SK-N-SH (cell line): ENCODE measurements around the gene HELT. TPM values are rescaled to one million over a fixed set of nuclear protein-coding genes. Genes with fewer than 3 reads are reported as not detected.

ENCODE experiments used
- CTCF ChIA-PET: fragments of 300-600, 350-600 bp; formaldehyde crosslinking; extraction: SDS; loops from one replicate; lab custom pipeline; 2021; lab: Yijun Ruan, JAX
- POLR2A ChIA-PET: fragments of 350-600 bp; sonication (Branson Sonifier 250); formaldehyde crosslinking; extraction: SDS; loops from one replicate; lab custom pipeline; 2020; ENCODE audit warnings: antibody characterized with exemption, inconsistent platforms; lab: Yijun Ruan, JAX
- DNase-seq: peaks from one replicate; pipeline ENCODE4 v3.0.0; 2012
- H2AFZ ChIP-seq: fragments of 200-600 bp; sonication (generic); 2 replicates; pipeline ENCODE4 v1.8.1; 2016; ENCODE audit warnings: antibody characterized with exemption, mild to moderate bottlenecking, low read depth
- H3F3A ChIP-seq: fragments of 200-600 bp; sonication (generic); replicated peaks from 2 replicates; pipeline ENCODE3; 2016; ENCODE audit warnings: antibody characterized with exemption, mild to moderate bottlenecking; ENCODE audit not compliant: insufficient read depth
- H3K27ac ChIP-seq, 2 experiments: fragments of 200-500 bp in 1 of 2; fragments of 200-600 bp in 1 of 2; sonication (Bioruptor generic) in 1 of 2; sonication (generic), shearing (Covaris generic) in 1 of 2; 2 replicates each; pipeline versions ENCODE4 v1.5.1 to v1.6.1; 2014 to 2016; ENCODE audit warnings: low read depth in 2 of 2, inconsistent platforms in 1 of 2, low read length in 1 of 2, mild to moderate bottlenecking in 1 of 2, mixed read lengths in 1 of 2
- H3K27me3 ChIP-seq: fragments of 200-600 bp; sonication (generic), shearing (Covaris generic); 2 replicates; pipeline ENCODE4 v1.6.1; 2016; ENCODE audit warnings: mixed run types; ENCODE audit not compliant: insufficient read depth
- H3K36me3 ChIP-seq, 2 experiments: fragments of 200-500 bp in 1 of 2; fragments of 200-600 bp in 1 of 2; sonication (Bioruptor generic) in 1 of 2; sonication (generic) in 1 of 2; replicated peaks in 1 of 2; 2 replicates each; pipeline versions ENCODE3 to v1.5.1; 2014 to 2016; ENCODE audit warnings: low read length in 1 of 2, mild to moderate bottlenecking in 1 of 2; ENCODE audit not compliant: insufficient read depth in 2 of 2, control insufficient read depth in 1 of 2
- H3K4me1 ChIP-seq, 2 experiments: fragments of 200-500 bp in 1 of 2; fragments of 200-600 bp in 1 of 2; sonication (Bioruptor generic) in 1 of 2; sonication (generic), shearing (Covaris generic) in 1 of 2; 2 replicates each; pipeline versions ENCODE4 v1.5.1 to v1.6.1; 2014 to 2016; ENCODE audit warnings: low read depth in 1 of 2, low read length in 1 of 2, mixed run types in 1 of 2; ENCODE audit not compliant: insufficient read depth in 2 of 2, control insufficient read depth in 1 of 2
- H3K4me2 ChIP-seq: fragments of 200-600 bp; sonication (generic), shearing (Covaris generic); 2 replicates; pipeline ENCODE4 v1.6.1; 2017; ENCODE audit warnings: mixed run types
- H3K4me3 ChIP-seq, 2 experiments: fragments of 200-500 bp in 1 of 2; fragments of 200-600 bp in 1 of 2; sonication (Bioruptor generic) in 1 of 2; sonication (generic), shearing (Covaris generic) in 1 of 2; 2 replicates each; pipeline versions ENCODE4 v1.5.1 to v1.8.1; 2014 to 2016; ENCODE audit warnings: low read depth in 2 of 2, inconsistent platforms in 1 of 2, low read length in 1 of 2, mild to moderate bottlenecking in 1 of 2, mixed read lengths in 1 of 2, moderate library complexity in 1 of 2
- H3K79me2 ChIP-seq: fragments of 200-600 bp; sonication (generic); 2 replicates; pipeline ENCODE4 v1.8.1; 2017; ENCODE audit warnings: mild to moderate bottlenecking; ENCODE audit not compliant: insufficient read depth
- H3K9ac ChIP-seq: fragments of 200-600 bp; sonication (generic); 2 replicates; pipeline ENCODE4 v1.6.1; 2017; ENCODE audit warnings: mixed run types
- H3K9me2 ChIP-seq: fragments of 200-600 bp; sonication (generic); 2 replicates; pipeline ENCODE4 v1.6.1; 2017; ENCODE audit warnings: mixed run types
- H3K9me3 ChIP-seq: fragments of 200-600 bp; sonication (generic); 2 replicates; pipeline ENCODE4 v1.6.1; 2017; ENCODE audit warnings: mixed run types, mild to moderate bottlenecking, moderate library complexity
- H4K20me1 ChIP-seq: fragments of 200-600 bp; sonication (generic); 2 replicates; pipeline ENCODE4 v1.6.1; 2017; ENCODE audit warnings: mild to moderate bottlenecking, mixed run types; ENCODE audit not compliant: insufficient read depth
- CHD2 ChIP-seq: fragments of 150-350 bp; IDR thresholded peaks from 2 replicates; pipeline ENCODE4 v1.6.1; 2018; ENCODE audit warnings: low read length; ENCODE audit not compliant: partially characterized antibody
- EP300 ChIP-seq, 2 experiments: IDR thresholded peaks; 2 replicates each; pipeline versions ENCODE4 v1.4.0 to v1.6.1; 2012; ENCODE audit warnings: borderline replicate concordance in 1 of 2, low read depth in 1 of 2, low read length in 1 of 2
- EZH2phosphoT487 ChIP-seq: fragments of 200-600 bp; sonication (generic); IDR thresholded peaks from 2 replicates; pipeline ENCODE4 v1.6.1; 2017; ENCODE audit warnings: low read depth, mixed run types, mild to moderate bottlenecking, antibody characterized with exemption, moderate library complexity, borderline replicate concordance
- FOSL2 ChIP-seq: IDR thresholded peaks from 2 replicates; pipeline ENCODE4 v1.4.0; 2012; ENCODE audit warnings: low read depth, mild to moderate bottlenecking, moderate library complexity, borderline replicate concordance
- FOXM1 ChIP-seq: IDR thresholded peaks from 2 replicates; pipeline ENCODE4 v1.4.0; 2012; ENCODE audit warnings: low read depth, mild to moderate bottlenecking
- GABPA ChIP-seq: IDR thresholded peaks from 2 replicates; pipeline ENCODE4 v1.4.0; 2012; ENCODE audit warnings: low read depth, mild to moderate bottlenecking
- JUND ChIP-seq: IDR thresholded peaks from 2 replicates; pipeline ENCODE4 v1.4.0; 2012
- MAX ChIP-seq: IDR thresholded peaks from 2 replicates; pipeline ENCODE4 v1.4.0; 2012; ENCODE audit warnings: low read depth
- MEF2A ChIP-seq: IDR thresholded peaks from 2 replicates; pipeline ENCODE4 v1.4.0; 2012; ENCODE audit warnings: low read depth, borderline replicate concordance
- NRF1 ChIP-seq: IDR thresholded peaks from 2 replicates; pipeline ENCODE4 v1.6.1; 2012; ENCODE audit warnings: low read depth, mild to moderate bottlenecking, low read length
- POLR2AphosphoS5 ChIP-seq: IDR thresholded peaks from 2 replicates; pipeline ENCODE4 v1.6.1; 2012; ENCODE audit warnings: low read depth, low read length
- RFX5 ChIP-seq: IDR thresholded peaks from 2 replicates; pipeline ENCODE4 v1.6.1; 2012; ENCODE audit warnings: mild to moderate bottlenecking, improper control_type of control experiment, low read length
- SMC3 ChIP-seq: IDR thresholded peaks from 2 replicates; pipeline ENCODE4 v1.6.1; 2012; ENCODE audit warnings: low read depth, low read length, improper control_type of control experiment
- TAF1 ChIP-seq: IDR thresholded peaks from 2 replicates; pipeline ENCODE4 v1.6.1; 2012; ENCODE audit warnings: low read depth, mild to moderate bottlenecking, low read length, moderate library complexity, borderline replicate concordance
- YY1 ChIP-seq: IDR thresholded peaks from 2 replicates; pipeline ENCODE4 v1.4.0; 2012; ENCODE audit warnings: low read depth, mild to moderate bottlenecking
- WGBS: methylation state at CpG from one replicate; pipeline ENCODE4 v1.1.6; 2017; ENCODE audit warnings: low lambda C conversion rate; 5-methylcytosine and 5-hydroxymethylcytosine counted together
- polyA plus RNA-seq, 3 experiments: library from polyadenylated mRNA; depleted of rRNA; stranded (reverse); fragments of >200 nt; gene quantifications; 2 replicates each; pipeline ENCODE4 v1.2.3, GENCODE V29; 2012
- TF ChIP-seq, protein P1 (sequence below): IDR thresholded peaks from 2 replicates; pipeline ENCODE4 v1.6.1; 2012; ENCODE audit warnings: mild to moderate bottlenecking, low read depth, low read length, moderate library complexity
- TF ChIP-seq, protein P2 (sequence below): IDR thresholded peaks from 2 replicates; pipeline ENCODE4 v1.4.0; 2012; ENCODE audit warnings: low read depth, borderline replicate concordance
- TF ChIP-seq, protein P3 (sequence below): IDR thresholded peaks from 2 replicates; pipeline ENCODE4; 2012

Gene HELT
- polyA plus RNA-seq, 1 of the 3 experiments (the other 2 are of a cell fraction): not detected

GRCh38 chr4:185018834-185019455, 655 bp downstream of the HELT start:
- Histone ChIP-seq H3K79me2 (no peaks in the 10 kb centered on the region), H3K4me1 (no peaks in the 10 kb centered on the region), H3K9me2 (no peaks in the 10 kb centered on the region), H3K27me3 (peaks cover 58% of the 10 kb centered on the region), H3K9ac (no peak overlapping the region), H3K4me3 (no peak overlapping the region), H3K4me2 (no peak overlapping the region), H4K20me1 (no peaks in the 10 kb centered on the region), H2AFZ (no peak overlapping the region), H3K27ac (no peak overlapping the region), H3K36me3 (no peaks in the 10 kb centered on the region), H3K9me3 (no peaks in the 10 kb centered on the region), H3F3A (no peaks in the 10 kb centered on the region)
- WGBS: 1% methylated on average over 31 of the region's 41 CpGs
- peak; percentile 36 for DNase-seq
- ChIA-PET POLR2A (no interaction called here), CTCF (interaction anchor here (1.1 to 1.9 kb wide), 5 partner anchors 9 to 116 kb away, joined by 3 to 7 read pairs (median 4); no protein-coding TSS in a partner anchor)
- TF ChIP-seq FOSL2 (no peak), POLR2AphosphoS5 (no peak), YY1 (no peak), SMC3 (no peak), MAX (no peak), EZH2phosphoT487 (no peak), GABPA (no peak), MEF2A (no peak), CHD2 (no peak), FOXM1 (no peak), TAF1 (no peak), EP300 (IDR thresholded peaks at IDR 0.05; ENCODE audit: borderline replicate concordance in 1 of 2, low read depth in 1 of 2, low read length in 1 of 2) (no peak), RFX5 (no peak), NRF1 (no peak), JUND (no peak)
- TF ChIP-seq, protein P1, sequence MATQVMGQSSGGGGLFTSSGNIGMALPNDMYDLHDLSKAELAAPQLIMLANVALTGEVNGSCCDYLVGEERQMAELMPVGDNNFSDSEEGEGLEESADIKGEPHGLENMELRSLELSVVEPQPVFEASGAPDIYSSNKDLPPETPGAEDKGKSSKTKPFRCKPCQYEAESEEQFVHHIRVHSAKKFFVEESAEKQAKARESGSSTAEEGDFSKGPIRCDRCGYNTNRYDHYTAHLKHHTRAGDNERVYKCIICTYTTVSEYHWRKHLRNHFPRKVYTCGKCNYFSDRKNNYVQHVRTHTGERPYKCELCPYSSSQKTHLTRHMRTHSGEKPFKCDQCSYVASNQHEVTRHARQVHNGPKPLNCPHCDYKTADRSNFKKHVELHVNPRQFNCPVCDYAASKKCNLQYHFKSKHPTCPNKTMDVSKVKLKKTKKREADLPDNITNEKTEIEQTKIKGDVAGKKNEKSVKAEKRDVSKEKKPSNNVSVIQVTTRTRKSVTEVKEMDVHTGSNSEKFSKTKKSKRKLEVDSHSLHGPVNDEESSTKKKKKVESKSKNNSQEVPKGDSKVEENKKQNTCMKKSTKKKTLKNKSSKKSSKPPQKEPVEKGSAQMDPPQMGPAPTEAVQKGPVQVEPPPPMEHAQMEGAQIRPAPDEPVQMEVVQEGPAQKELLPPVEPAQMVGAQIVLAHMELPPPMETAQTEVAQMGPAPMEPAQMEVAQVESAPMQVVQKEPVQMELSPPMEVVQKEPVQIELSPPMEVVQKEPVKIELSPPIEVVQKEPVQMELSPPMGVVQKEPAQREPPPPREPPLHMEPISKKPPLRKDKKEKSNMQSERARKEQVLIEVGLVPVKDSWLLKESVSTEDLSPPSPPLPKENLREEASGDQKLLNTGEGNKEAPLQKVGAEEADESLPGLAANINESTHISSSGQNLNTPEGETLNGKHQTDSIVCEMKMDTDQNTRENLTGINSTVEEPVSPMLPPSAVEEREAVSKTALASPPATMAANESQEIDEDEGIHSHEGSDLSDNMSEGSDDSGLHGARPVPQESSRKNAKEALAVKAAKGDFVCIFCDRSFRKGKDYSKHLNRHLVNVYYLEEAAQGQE: no peak
- TF ChIP-seq, protein P2, sequence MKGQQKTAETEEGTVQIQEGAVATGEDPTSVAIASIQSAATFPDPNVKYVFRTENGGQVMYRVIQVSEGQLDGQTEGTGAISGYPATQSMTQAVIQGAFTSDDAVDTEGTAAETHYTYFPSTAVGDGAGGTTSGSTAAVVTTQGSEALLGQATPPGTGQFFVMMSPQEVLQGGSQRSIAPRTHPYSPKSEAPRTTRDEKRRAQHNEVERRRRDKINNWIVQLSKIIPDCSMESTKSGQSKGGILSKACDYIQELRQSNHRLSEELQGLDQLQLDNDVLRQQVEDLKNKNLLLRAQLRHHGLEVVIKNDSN: no peak
- TF ChIP-seq, protein P3, sequence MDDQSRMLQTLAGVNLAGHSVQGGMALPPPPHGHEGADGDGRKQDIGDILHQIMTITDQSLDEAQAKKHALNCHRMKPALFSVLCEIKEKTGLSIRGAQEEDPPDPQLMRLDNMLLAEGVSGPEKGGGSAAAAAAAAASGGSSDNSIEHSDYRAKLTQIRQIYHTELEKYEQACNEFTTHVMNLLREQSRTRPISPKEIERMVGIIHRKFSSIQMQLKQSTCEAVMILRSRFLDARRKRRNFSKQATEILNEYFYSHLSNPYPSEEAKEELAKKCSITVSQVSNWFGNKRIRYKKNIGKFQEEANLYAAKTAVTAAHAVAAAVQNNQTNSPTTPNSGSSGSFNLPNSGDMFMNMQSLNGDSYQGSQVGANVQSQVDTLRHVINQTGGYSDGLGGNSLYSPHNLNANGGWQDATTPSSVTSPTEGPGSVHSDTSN: no peak
